ENCODE data around the gene TREM1.

Gene TREM1

GRCh38 chr6:41294214-41294872 is 7.9 kb upstream of the TREM1 start:
- no peak for DNase-seq (ENCODE audit: low read depth)

GRCh38 chr6:41291717-41292116 is 5.2 kb upstream of the TREM1 start:
- DNase-seq (ENCODE audit: low read depth) = no peak

- no peak for DNase-seq (ENCODE audit: low read depth)
Measured at GRCh38 chr6:41289815-41290214, 3.3 kb upstream of the TREM1 start.

- no peak for DNase-seq (ENCODE audit: low read depth)
Measured at GRCh38 chr6:41288754-41289129, 2.3 kb upstream of the TREM1 start.

- DNase-seq (ENCODE audit: low read depth) = no peak
Measured at GRCh38 chr6:41288030-41288753, 1.7 kb upstream of the TREM1 start.

GRCh38 chr6:41284726-41285125 is 1.8 kb downstream of the TREM1 start:
- DNase-seq (ENCODE audit: low read depth) = no peak

GRCh38 chr6:41283600-41283999 is 2.9 kb downstream of the TREM1 start:
- no peak for DNase-seq (ENCODE audit: low read depth)

GRCh38 chr6:41280381-41281057 is 6.0 kb downstream of the TREM1 start:
- no peak for DNase-seq (ENCODE audit: low read depth)

GRCh38 chr6:41278699-41279405 is 7.6 kb downstream of the TREM1 start:
- no peak for DNase-seq (ENCODE audit: low read depth)

GRCh38 chr6:41277605-41278004 is 8.9 kb downstream of the TREM1 start:
- DNase-seq (ENCODE audit: low read depth) = no peak

- no peak for DNase-seq (ENCODE audit: low read depth)
Measured at GRCh38 chr6:41275489-41275888, 11.0 kb downstream of the TREM1 start.

- DNase-seq (ENCODE audit: low read depth) = no peak
Measured at GRCh38 chr6:41274256-41274655, 12.2 kb downstream of the TREM1 start.

- DNase-seq (ENCODE audit: low read depth) = no peak
Measured at GRCh38 chr6:41273714-41274113, 12.8 kb downstream of the TREM1 start.

GRCh38 chr6:41272591-41273240 is 13.8 kb downstream of the TREM1 start:
- DNase-seq (ENCODE audit: low read depth) = no peak

- no peak for DNase-seq (ENCODE audit: low read depth)
Measured at GRCh38 chr6:41271901-41272395, 14.5 kb downstream of the TREM1 start.

- DNase-seq (ENCODE audit: low read depth) = no peak
Measured at GRCh38 chr6:41269716-41270115, 16.8 kb downstream of the TREM1 start.

GRCh38 chr6:41269166-41269565 is 17.3 kb downstream of the TREM1 start:
- no peak for DNase-seq (ENCODE audit: low read depth)

GRCh38 chr6:41268478-41268877 is 18.0 kb downstream of the TREM1 start:
- no peak for DNase-seq (ENCODE audit: low read depth)

GRCh38 chr6:41266541-41266940 is 19.9 kb downstream of the TREM1 start:
- no peak for DNase-seq (ENCODE audit: low read depth)

- no peak for DNase-seq (ENCODE audit: low read depth)
Measured at GRCh38 chr6:41263267-41263666, 23.2 kb downstream of the TREM1 start.

- no peak for DNase-seq (ENCODE audit: low read depth)
Measured at GRCh38 chr6:41262401-41262800, 24.1 kb downstream of the TREM1 start.

GRCh38 chr6:41258196-41258493 is 28.3 kb downstream of the TREM1 start:
- DNase-seq (ENCODE audit: low read depth) = no peak
